PC-3 (cell line): ENCODE data around the gene CRACR2B. TPM values are rescaled to one million over a fixed set of nuclear protein-coding genes. Genes with fewer than 3 reads are reported as not detected.

Experiments
- ATAC-seq: fragments of 200-7000 bp; cut with Tn5 transposase; 2 replicates; pipeline ENCODE4 v1.9.1; 2020; ENCODE audit warnings: mild to moderate bottlenecking, moderate library complexity
- BruUV-seq: library from RNA; stranded (reverse); fragments of 400-500 nt; replicated peaks from 2 replicates; lab custom pipeline; 2021; lab: Mats Ljungman, UMichigan
- CTCF ChIA-PET: fragments of 300-600 bp; sonication (Branson Sonifier 250); formaldehyde crosslinking; loops from one replicate; lab custom pipeline; 2022; ENCODE audit warnings: antibody characterized with exemption; lab: Charles Lee
- POLR2A ChIA-PET: fragments of 300-600 bp; sonication (Branson Sonifier 250); formaldehyde crosslinking; loops from one replicate; lab custom pipeline; 2022; ENCODE audit warnings: antibody characterized with exemption; ENCODE audit not compliant: unreplicated experiment; lab: Charles Lee
- DNase-seq: peaks from one replicate; pipeline ENCODE4 v3.0.0-alpha.2; 2015
- H2AFZ ChIP-seq: fragments of 300-600 bp; sonication (generic); 2 replicates; pipeline ENCODE4 v1.6.0; 2016; ENCODE audit warnings: antibody characterized with exemption, low read length
- H3F3A ChIP-seq: fragments of 300-600 bp; sonication (generic); one replicate; pipeline ENCODE4 v1.6.0; 2017; ENCODE audit warnings: antibody characterized with exemption, low read length, control low read depth, mild to moderate bottlenecking; ENCODE audit not compliant: unreplicated experiment
- H3K27ac ChIP-seq: fragments of 300-600 bp; sonication (generic); 2 replicates; pipeline ENCODE4 v1.5.1; 2016; ENCODE audit warnings: mild to moderate bottlenecking, low read length
- H3K27me3 ChIP-seq: fragments of 300-600 bp; sonication (generic); 2 replicates; pipeline ENCODE4 v1.6.1; 2016; ENCODE audit warnings: low read length, mixed read lengths
- H3K36me3 ChIP-seq: fragments of 300-600 bp; sonication (generic); 2 replicates; pipeline ENCODE4 v1.6.1; 2016; ENCODE audit warnings: low read depth, mixed run types, low read length, mixed read lengths
- H3K4me1 ChIP-seq: fragments of 300-600 bp; sonication (generic); 2 replicates; pipeline ENCODE4 v1.5.1; 2016; ENCODE audit warnings: low read length; ENCODE audit not compliant: insufficient read depth
- H3K4me2 ChIP-seq: fragments of 300-600 bp; sonication (generic); 2 replicates; pipeline ENCODE4 v1.6.0; 2016; ENCODE audit warnings: low read length
- H3K4me3 ChIP-seq: fragments of 300-600 bp; sonication (generic); 2 replicates; pipeline ENCODE4 v1.5.1; 2016; ENCODE audit warnings: mild to moderate bottlenecking, low read length, mixed read lengths
- H3K79me2 ChIP-seq: fragments of 300-600 bp; sonication (generic); 2 replicates; pipeline ENCODE4 v1.6.1; 2017; ENCODE audit warnings: low read length, mixed read lengths
- H3K9ac ChIP-seq: fragments of 300-600 bp; sonication (generic); 2 replicates; pipeline ENCODE4 v1.6.0; 2016; ENCODE audit warnings: mild to moderate bottlenecking, low read length
- H3K9me2 ChIP-seq: fragments of 300-600 bp; sonication (generic); replicated peaks from 2 replicates; pipeline ENCODE4 v1.6.1; 2016; ENCODE audit warnings: mixed run types, low read length, mixed read lengths
- H3K9me3 ChIP-seq: fragments of 300-600 bp; sonication (generic); 2 replicates; pipeline ENCODE4 v1.6.1; 2016; ENCODE audit warnings: low read length, mixed read lengths
- H4K20me1 ChIP-seq: fragments of 300-600 bp; sonication (generic); 2 replicates; pipeline ENCODE4 v1.6.1; 2016; ENCODE audit warnings: low read length, mixed read lengths
- EZH2 ChIP-seq: fragments of 300-600 bp; sonication (generic); IDR thresholded peaks from one replicate; pipeline ENCODE4 v1.6.1; 2017; ENCODE audit warnings: antibody characterized with exemption, mild to moderate bottlenecking, low read length; ENCODE audit not compliant: unreplicated experiment
- EZH2phosphoT487 ChIP-seq: fragments of 300-600 bp; sonication (generic); IDR thresholded peaks from 2 replicates; pipeline ENCODE4 v1.6.1; 2018; ENCODE audit warnings: mild to moderate bottlenecking, antibody characterized with exemption, low read length, borderline replicate concordance
- intact Hi-C: fragments of 100-400 bp; cut with micrococcal nuclease; formaldehyde crosslinking; loops from 2 replicates; pipeline ENCODE4 v1.9.0; 2023
- total RNA-seq: library from RNA; depleted of rRNA; stranded (reverse); fragments of >200 nt; gene quantifications from 2 replicates; pipeline ENCODE4 v1.2.3, GENCODE V29; 2014
- TF ChIP-seq, protein P1 (sequence below): fragments of 300-600 bp; sonication (generic); conservative IDR thresholded peaks from 2 replicates; pipeline ENCODE4 v1.5.1; 2017; ENCODE audit warnings: antibody characterized with exemption, low read depth, mild to moderate bottlenecking, low read length

The CRACR2B gene
- total RNA-seq, 1 experiment from 2014 or later: 10.6 TPM

DNA sequence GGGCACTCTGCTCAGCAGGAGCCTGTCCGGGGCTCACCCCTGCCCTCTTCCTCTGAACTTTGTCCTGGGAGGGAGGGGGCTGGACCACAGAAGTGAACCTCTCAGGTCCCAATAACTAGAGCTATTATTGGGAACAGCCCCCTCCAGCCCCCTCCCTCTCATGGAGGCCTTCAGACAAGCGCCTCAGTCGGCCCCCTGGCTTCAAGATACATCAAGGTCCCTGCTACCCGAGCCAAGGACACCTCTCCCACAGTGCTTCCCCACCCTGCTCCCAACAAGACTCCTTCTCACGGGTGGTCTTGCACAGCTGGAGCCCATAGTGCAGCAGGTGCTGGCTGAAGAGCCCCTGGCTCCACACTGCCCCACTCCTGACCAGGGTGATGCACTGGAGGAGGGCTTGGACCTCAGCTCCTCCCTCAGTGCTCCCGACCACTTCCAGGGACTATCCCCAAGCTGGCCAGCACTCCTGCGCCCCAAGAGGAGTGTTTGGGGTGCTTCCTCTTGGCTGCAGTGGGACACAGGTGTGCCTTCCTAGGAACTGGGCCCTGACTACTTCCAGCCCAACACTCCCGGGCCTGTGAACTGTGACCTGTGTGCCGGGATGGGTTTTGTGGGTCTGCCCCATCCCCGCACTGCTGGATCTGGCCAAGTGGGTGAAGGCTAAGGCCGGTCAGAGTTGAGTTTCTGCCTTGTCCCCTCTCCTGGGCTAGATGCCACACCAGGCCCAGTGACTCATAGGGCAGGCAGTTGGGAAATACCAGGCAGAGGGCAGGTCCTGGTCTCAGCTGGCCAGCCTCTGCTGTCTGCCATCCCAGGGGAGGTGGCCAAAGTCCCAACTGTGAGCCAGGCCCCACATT is 6.8 kb upstream of the CRACR2B start:
- H3K4me1 ChIP-seq: peaks cover 41% of the 10 kb centered on the region
- peak overlapping the region; percentile 89 for H3K4me3 ChIP-seq
- H3K36me3 ChIP-seq: no peaks in the 10 kb centered on the region
- CTCF ChIA-PET: interaction anchor here (1.9 kb wide), 1 partner anchor 12 kb away, joined by 18 read pairs; the partner anchor contains the start of gene CD151
- no peak overlapping the region for H2AFZ ChIP-seq
- peaks cover 25% of the 10 kb centered on the region for H3K79me2 ChIP-seq
- no peaks in the 10 kb centered on the region for H3K9me3 ChIP-seq
- BruUV-seq: TSS peak; percentile 67
- TF ChIP-seq, protein P1, sequence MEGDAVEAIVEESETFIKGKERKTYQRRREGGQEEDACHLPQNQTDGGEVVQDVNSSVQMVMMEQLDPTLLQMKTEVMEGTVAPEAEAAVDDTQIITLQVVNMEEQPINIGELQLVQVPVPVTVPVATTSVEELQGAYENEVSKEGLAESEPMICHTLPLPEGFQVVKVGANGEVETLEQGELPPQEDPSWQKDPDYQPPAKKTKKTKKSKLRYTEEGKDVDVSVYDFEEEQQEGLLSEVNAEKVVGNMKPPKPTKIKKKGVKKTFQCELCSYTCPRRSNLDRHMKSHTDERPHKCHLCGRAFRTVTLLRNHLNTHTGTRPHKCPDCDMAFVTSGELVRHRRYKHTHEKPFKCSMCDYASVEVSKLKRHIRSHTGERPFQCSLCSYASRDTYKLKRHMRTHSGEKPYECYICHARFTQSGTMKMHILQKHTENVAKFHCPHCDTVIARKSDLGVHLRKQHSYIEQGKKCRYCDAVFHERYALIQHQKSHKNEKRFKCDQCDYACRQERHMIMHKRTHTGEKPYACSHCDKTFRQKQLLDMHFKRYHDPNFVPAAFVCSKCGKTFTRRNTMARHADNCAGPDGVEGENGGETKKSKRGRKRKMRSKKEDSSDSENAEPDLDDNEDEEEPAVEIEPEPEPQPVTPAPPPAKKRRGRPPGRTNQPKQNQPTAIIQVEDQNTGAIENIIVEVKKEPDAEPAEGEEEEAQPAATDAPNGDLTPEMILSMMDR: no peak
- TF ChIP-seq EZH2 (no peak), EZH2phosphoT487 (no peak)
- no peaks in the 10 kb centered on the region for H3K27me3 ChIP-seq
- H3K9me2 ChIP-seq: no peaks in the 10 kb centered on the region
- intact Hi-C loops: loop anchor here (2.0 kb wide), 1 partner anchor 24 kb away; no protein-coding TSS in a partner anchor
- peak; percentile 84 for DNase-seq
- H3K9ac ChIP-seq: peak overlapping the region; percentile 67
- no peaks in the 10 kb centered on the region for H3F3A ChIP-seq
- H4K20me1 ChIP-seq: peaks cover 13% of the 10 kb centered on the region; the same call in 1 of the 2 replicates
- H3K4me2 ChIP-seq: peak overlapping the region; percentile 100
- ATAC-seq: peak; percentile 45
- peak overlapping the region; percentile 57 for H3K27ac ChIP-seq
- POLR2A ChIA-PET: interaction anchor here (1.0 to 2.1 kb wide), 3 partner anchors 11 to 14 kb away, joined by 4 to 16 read pairs (median 12); partner anchors contain the start of gene CD151

DNA sequence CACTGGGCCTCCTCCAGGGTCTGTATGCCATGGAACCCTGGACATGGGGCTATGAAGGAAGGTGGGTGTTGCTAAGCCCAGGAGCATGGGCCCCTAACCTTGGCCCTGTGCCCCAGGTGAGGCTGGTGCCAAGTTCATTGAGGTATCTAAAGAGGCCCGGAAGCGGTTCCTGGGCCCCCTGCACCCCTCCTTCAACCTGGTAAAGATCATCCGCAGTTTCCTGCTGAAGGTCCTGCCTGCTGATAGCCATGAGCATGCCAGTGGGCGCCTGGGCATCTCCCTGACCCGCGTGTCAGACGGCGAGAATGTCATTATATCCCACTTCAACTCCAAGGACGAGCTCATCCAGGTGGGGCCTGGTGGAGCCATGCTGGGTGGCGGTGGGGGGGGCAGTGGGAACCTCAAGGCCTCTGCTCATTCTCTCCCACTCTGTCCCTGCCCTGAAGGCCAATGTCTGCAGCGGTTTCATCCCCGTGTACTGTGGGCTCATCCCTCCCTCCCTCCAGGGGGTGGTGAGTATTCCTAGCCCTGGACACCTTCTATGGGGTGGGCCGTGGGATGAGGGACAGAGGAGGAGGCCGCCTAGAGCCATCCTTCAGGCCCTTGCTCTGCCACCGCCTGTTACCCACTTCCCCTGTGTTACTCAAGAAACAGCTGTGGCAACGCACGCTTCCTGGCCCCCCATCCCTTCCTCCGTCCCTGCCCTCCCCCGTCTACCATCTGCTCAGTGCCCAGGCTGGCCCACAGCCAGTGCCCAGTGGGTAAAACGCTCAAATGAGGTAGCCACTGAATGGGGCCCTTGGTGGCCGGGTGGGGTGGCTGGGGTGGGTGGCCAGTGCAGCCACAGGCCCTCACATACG is 6.0 kb upstream of the CRACR2B start:
- intact Hi-C loops: loop anchor here (2.0 kb wide), 1 partner anchor 25 kb away; no protein-coding TSS in a partner anchor
- H3F3A ChIP-seq: no peaks in the 10 kb centered on the region
- no peaks in the 10 kb centered on the region for H3K36me3 ChIP-seq
- BruUV-seq: no TSS peak
- ChIA-PET POLR2A (interaction anchor here (1.0 kb wide), 1 partner anchor 13 kb away, joined by 4 read pairs; no protein-coding TSS in a partner anchor), CTCF (no interaction called here)
- ATAC-seq (no peak), DNase-seq (no peak)
- H3K9me2 ChIP-seq: no peaks in the 10 kb centered on the region
- peaks cover 49% of the 10 kb centered on the region for H3K4me1 ChIP-seq
- H3K4me3 ChIP-seq: peak overlapping the region; percentile 38
- no peaks in the 10 kb centered on the region for H3K27me3 ChIP-seq
- peaks cover 25% of the 10 kb centered on the region for H3K79me2 ChIP-seq
- H3K9ac ChIP-seq: no peak overlapping the region
- peak overlapping the region; percentile 34 for H3K27ac ChIP-seq
- H3K9me3 ChIP-seq: no peaks in the 10 kb centered on the region
- H3K4me2 ChIP-seq: peak overlapping the region; percentile 100
- no peak overlapping the region for H2AFZ ChIP-seq
- TF ChIP-seq EZH2 (no peak), EZH2phosphoT487 (no peak)
- TF ChIP-seq, protein P1: no peak
- H4K20me1 ChIP-seq: peaks cover 13% of the 10 kb centered on the region; the same call in 1 of the 2 replicates
